HCT116 (cell line): Measurements from ENCODE around the gene ZCWPW2. TPM values are rescaled to one million over a fixed set of nuclear protein-coding genes. Genes with fewer than 3 reads are reported as not detected.

ENCODE experiments used
- ATAC-seq: fragments of 200-7000 bp; cut with Tn5 transposase; 2 replicates; pipeline ENCODE4 v1.9.1; 2020; ENCODE audit warnings: mild to moderate bottlenecking, moderate library complexity
- BruUV-seq: library from RNA; stranded (reverse); fragments of 400-500 nt; replicated peaks from 2 replicates; lab custom pipeline; 2021; lab: Mats Ljungman, UMichigan
- CTCF ChIA-PET: fragments of 300-600 bp; sonication (Branson Sonifier 250); formaldehyde crosslinking; loops from one replicate; lab custom pipeline; 2021; ENCODE audit warnings: antibody characterized with exemption; lab: Charles Lee
- POLR2A ChIA-PET: fragments of 300-600, 350-600 bp; sonication (Branson Sonifier 250); formaldehyde crosslinking; loops from one replicate; lab custom pipeline; 2021; ENCODE audit warnings: antibody characterized with exemption; lab: Charles Lee
- RAD21 ChIA-PET, 2 experiments: fragments of 300-600 bp; sonication (Branson Sonifier 250); formaldehyde crosslinking; loops; one replicate each; lab custom pipeline; 2023; ENCODE audit warnings: low total read pairs in 2 of 2; ENCODE audit not compliant: uncharacterized antibody in 2 of 2, unreplicated experiment in 2 of 2, low non-redundant PET in 1 of 2; lab: Charles Lee
- DNase-seq: peaks from one replicate; pipeline ENCODE4 v3.0.0-alpha.2; 2010; ENCODE audit warnings: low read depth, low spot score
- H2AFZ ChIP-seq: fragments of 200-600 bp; shearing (Covaris generic), sonication (generic); 2 replicates; pipeline ENCODE4 v1.6.1; 2017; ENCODE audit warnings: low read depth, mixed run types, mixed read lengths, antibody characterized with exemption, low read length; ENCODE audit not compliant: poor library complexity, severe bottlenecking
- H3K27ac ChIP-seq: 2 replicates; pipeline ENCODE4 v1.5.1; 2012; ENCODE audit warnings: low read depth, low read length
- H3K27me3 ChIP-seq: fragments of 200-600 bp; sonication (generic); 2 replicates; pipeline ENCODE4 v1.6.1; 2016; ENCODE audit warnings: mixed run types, low read length, mixed read lengths; ENCODE audit not compliant: insufficient read depth
- H3K36me3 ChIP-seq, 2 experiments: fragments of 200-500 bp in 1 of 2; fragments of 200-600 bp in 1 of 2; sonication (Bioruptor generic) in 1 of 2; sonication (generic) in 1 of 2; 2 replicates each; pipeline versions ENCODE4 v1.5.1 to v1.6.1; 2014 to 2016; ENCODE audit warnings: low read length in 2 of 2, inconsistent platforms in 1 of 2, mixed read lengths in 1 of 2, mixed run types in 1 of 2; ENCODE audit not compliant: insufficient read depth in 2 of 2, control insufficient read depth in 1 of 2
- H3K4me1 ChIP-seq, 2 experiments: fragments of 200-600 bp in 1 of 2; sonication (generic) in 1 of 2; 2 replicates each; pipeline versions ENCODE4 v1.5.1 to v1.6.1; 2012 to 2017; ENCODE audit warnings: low read length in 2 of 2, inconsistent platforms in 1 of 2, mild to moderate bottlenecking in 1 of 2, mixed read lengths in 1 of 2, mixed run types in 1 of 2, moderate library complexity in 1 of 2; ENCODE audit not compliant: insufficient read depth in 2 of 2, control insufficient read depth in 1 of 2
- H3K4me2 ChIP-seq: fragments of 200-600 bp; sonication (generic); 2 replicates; pipeline ENCODE4 v1.6.1; 2017; ENCODE audit warnings: mixed run types, low read length, mixed read lengths
- H3K4me3 ChIP-seq, 2 experiments: fragments of 200-600 bp in 1 of 2; sonication (generic) in 1 of 2; replicated peaks in 1 of 2; 2 replicates each; pipeline ENCODE4 v1.5.1; 2011 to 2016; ENCODE audit warnings: low read length in 2 of 2, control low read depth in 1 of 2, low read depth in 1 of 2, mild to moderate bottlenecking in 1 of 2, mixed read lengths in 1 of 2, mixed run types in 1 of 2
- H3K79me2 ChIP-seq: fragments of 200-600 bp; sonication (generic); 2 replicates; pipeline ENCODE4 v1.6.1; 2017; ENCODE audit warnings: mild to moderate bottlenecking, mixed run types, low read length, moderate library complexity, mixed read lengths; ENCODE audit not compliant: insufficient read depth
- H3K9ac ChIP-seq: fragments of 200-600 bp; sonication (generic); 2 replicates; pipeline ENCODE4 v1.6.1; 2016; ENCODE audit warnings: low read length, mixed read lengths
- H3K9me2 ChIP-seq: fragments of 200-600 bp; sonication (generic), shearing (Covaris generic); 2 replicates; pipeline ENCODE4 v1.6.1; 2017; ENCODE audit warnings: mixed run types, mild to moderate bottlenecking, moderate library complexity; ENCODE audit not compliant: insufficient read depth
- H3K9me3 ChIP-seq, 2 experiments: fragments of 200-500 bp in 1 of 2; fragments of 200-600 bp in 1 of 2; sonication (Bioruptor generic) in 1 of 2; sonication (generic) in 1 of 2; 2 replicates each; pipeline ENCODE4 v1.6.1; 2014 to 2017; ENCODE audit warnings: low read length in 2 of 2, mixed read lengths in 2 of 2, inconsistent platforms in 1 of 2, low read depth in 1 of 2, mild to moderate bottlenecking in 1 of 2, mixed run types in 1 of 2, moderate library complexity in 1 of 2; ENCODE audit not compliant: control insufficient read depth in 1 of 2, insufficient read depth in 1 of 2
- H4K20me1 ChIP-seq: fragments of 200-600 bp; sonication (generic), shearing (Covaris generic); 2 replicates; pipeline ENCODE4 v1.6.1; 2017; ENCODE audit warnings: mixed run types, mild to moderate bottlenecking, moderate library complexity; ENCODE audit not compliant: insufficient read depth
- CBX3 ChIP-seq: IDR thresholded peaks from 2 replicates; pipeline ENCODE4 v1.6.1; 2012; ENCODE audit warnings: low read depth
- ELF1 ChIP-seq: IDR thresholded peaks from 2 replicates; pipeline ENCODE4 v1.6.1; 2012; ENCODE audit warnings: low read depth, borderline replicate concordance
- EZH2 ChIP-seq: fragments of 200-600 bp; sonication (generic); IDR thresholded peaks from 2 replicates; pipeline ENCODE4 v1.6.1; 2017; ENCODE audit warnings: antibody characterized with exemption, mixed run types
- EZH2phosphoT487 ChIP-seq: fragments of 200-600 bp; IDR thresholded peaks from 2 replicates; pipeline ENCODE4 v1.6.1; 2018; ENCODE audit warnings: antibody characterized with exemption, borderline replicate concordance
- FOSL1 ChIP-seq: IDR thresholded peaks from 2 replicates; pipeline ENCODE4 v1.6.1; 2012; ENCODE audit warnings: low read depth
- POLR2A ChIP-seq: IDR thresholded peaks from 2 replicates; pipeline ENCODE4 v1.7.0; 2011; ENCODE audit warnings: borderline replicate concordance; ENCODE audit not compliant: insufficient read depth, insufficient read length; ENCODE audit errors: extremely low read depth
- SIN3A ChIP-seq: IDR thresholded peaks from 2 replicates; pipeline ENCODE4 v1.6.1; 2012; ENCODE audit warnings: low read depth
- SRF ChIP-seq: IDR thresholded peaks from 2 replicates; pipeline ENCODE4 v1.6.1; 2012; ENCODE audit warnings: low read depth
- TCF7L2 ChIP-seq: IDR thresholded peaks from 2 replicates; pipeline ENCODE4 v1.7.0; 2011; ENCODE audit warnings: borderline replicate concordance, inconsistent platforms; ENCODE audit not compliant: insufficient read depth, insufficient read length; ENCODE audit errors: extremely low read depth
- YY1 ChIP-seq: IDR thresholded peaks from 2 replicates; pipeline ENCODE4 v1.6.1; 2011; ENCODE audit warnings: low read length, low read depth, moderate library complexity, mild to moderate bottlenecking; ENCODE audit not compliant: insufficient replicate concordance; ENCODE audit errors: extremely low read depth
- intact Hi-C: fragments of 100-400 bp; cut with micrococcal nuclease; formaldehyde crosslinking; loops from 2 replicates; pipeline ENCODE4 v1.10.0; 2022
- total RNA-seq: library from RNA; stranded (reverse); gene quantifications from one replicate; pipeline ENCODE4 v1.2.1, GENCODE V29; 2021; ENCODE audit not compliant: unreplicated experiment
- TF ChIP-seq, protein P1 (sequence below): IDR thresholded peaks from 2 replicates; pipeline ENCODE4 v1.6.1; 2012
- TF ChIP-seq, protein P2 (sequence below), 3 experiments: fragments of 200-600 bp in 1 of 3; sonication (generic) in 1 of 3; IDR thresholded peaks in 2 of 3; conservative IDR thresholded peaks in 1 of 3; 2 replicates each; pipeline ENCODE4 v1.5.1; 2012 to 2017; ENCODE audit warnings: low read depth in 2 of 3, low read length in 2 of 3, antibody characterized with exemption in 1 of 3, borderline replicate concordance in 1 of 3, control low read depth in 1 of 3, mild to moderate bottlenecking in 1 of 3, mixed read lengths in 1 of 3, mixed run types in 1 of 3, moderate library complexity in 1 of 3; ENCODE audit not compliant: insufficient read depth in 1 of 3

ZCWPW2 gene
- total RNA-seq, 1 experiment from 2014 or later, result 1.1 TPM

DNA sequence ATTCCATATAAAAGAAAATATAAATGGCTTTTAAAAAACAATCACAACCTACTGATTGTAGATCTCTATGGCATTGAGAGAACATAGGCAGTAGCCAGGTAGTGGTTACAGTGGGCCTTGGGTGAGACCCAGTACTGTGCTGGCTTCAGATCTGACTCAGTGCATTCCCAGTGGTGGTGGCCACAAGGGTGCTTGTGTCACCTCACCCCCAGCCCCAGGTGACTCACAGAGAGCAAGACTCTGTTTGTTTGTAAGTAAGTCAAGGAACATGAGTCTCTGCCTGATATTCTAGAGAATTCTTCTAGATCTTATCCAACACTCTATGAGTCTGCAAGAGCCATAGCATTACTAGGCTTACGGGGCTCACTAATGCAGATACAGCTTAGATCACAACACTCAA is 118.9 kb downstream of the ZCWPW2 start:
- CTCF ChIA-PET, result no interaction called here
- RAD21 ChIA-PET, result no interaction called here
- no peak overlapping the region for H3K4me3 ChIP-seq
- H4K20me1 ChIP-seq, result no peaks in the 10 kb centered on the region
- no peaks in the 10 kb centered on the region for H3K9me3 ChIP-seq
- H3K27me3 ChIP-seq, result no peaks in the 10 kb centered on the region
- no peaks in the 10 kb centered on the region for H3K79me2 ChIP-seq
- H3K9ac ChIP-seq, result no peak overlapping the region
- TF ChIP-seq EZH2phosphoT487 (no peak), SIN3A (no peak), POLR2A (no peak), FOSL1 (no peak), CBX3 (no peak), YY1 (no peak), ELF1 (no peak), TCF7L2 (no peak), SRF (no peak), EZH2 (no peak)
- TF ChIP-seq, protein P1, sequence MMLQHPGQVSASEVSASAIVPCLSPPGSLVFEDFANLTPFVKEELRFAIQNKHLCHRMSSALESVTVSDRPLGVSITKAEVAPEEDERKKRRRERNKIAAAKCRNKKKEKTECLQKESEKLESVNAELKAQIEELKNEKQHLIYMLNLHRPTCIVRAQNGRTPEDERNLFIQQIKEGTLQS, result no peak
- TF ChIP-seq, protein P2, sequence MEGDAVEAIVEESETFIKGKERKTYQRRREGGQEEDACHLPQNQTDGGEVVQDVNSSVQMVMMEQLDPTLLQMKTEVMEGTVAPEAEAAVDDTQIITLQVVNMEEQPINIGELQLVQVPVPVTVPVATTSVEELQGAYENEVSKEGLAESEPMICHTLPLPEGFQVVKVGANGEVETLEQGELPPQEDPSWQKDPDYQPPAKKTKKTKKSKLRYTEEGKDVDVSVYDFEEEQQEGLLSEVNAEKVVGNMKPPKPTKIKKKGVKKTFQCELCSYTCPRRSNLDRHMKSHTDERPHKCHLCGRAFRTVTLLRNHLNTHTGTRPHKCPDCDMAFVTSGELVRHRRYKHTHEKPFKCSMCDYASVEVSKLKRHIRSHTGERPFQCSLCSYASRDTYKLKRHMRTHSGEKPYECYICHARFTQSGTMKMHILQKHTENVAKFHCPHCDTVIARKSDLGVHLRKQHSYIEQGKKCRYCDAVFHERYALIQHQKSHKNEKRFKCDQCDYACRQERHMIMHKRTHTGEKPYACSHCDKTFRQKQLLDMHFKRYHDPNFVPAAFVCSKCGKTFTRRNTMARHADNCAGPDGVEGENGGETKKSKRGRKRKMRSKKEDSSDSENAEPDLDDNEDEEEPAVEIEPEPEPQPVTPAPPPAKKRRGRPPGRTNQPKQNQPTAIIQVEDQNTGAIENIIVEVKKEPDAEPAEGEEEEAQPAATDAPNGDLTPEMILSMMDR (IDR thresholded peaks at IDR 0.05 in 2 of 3, conservative IDR thresholded peaks at IDR 0.05 in 1 of 3; ENCODE audit: borderline replicate concordance in 1 of 3, insufficient read depth in 1 of 3, low read depth in 2 of 3, low read length in 2 of 3), result no peak
- no peak overlapping the region for H3K27ac ChIP-seq
- H3K4me1 ChIP-seq, result no peaks in the 10 kb centered on the region
- no peaks in the 10 kb centered on the region for H3K36me3 ChIP-seq
- no peak overlapping the region for H2AFZ ChIP-seq
- no peak overlapping the region for H3K4me2 ChIP-seq
- intact Hi-C loops, result no loop called here
- H3K9me2 ChIP-seq, result no peaks in the 10 kb centered on the region
- no peak for ATAC-seq
- POLR2A ChIA-PET, result no interaction called here
- BruUV-seq, result no TSS peak
- no peak for DNase-seq
